Liver (tissue), 9 donors: ENCODE measurements around the gene MUC6. TPM values are rescaled to one million over a fixed set of nuclear protein-coding genes. Genes with fewer than 3 reads are reported as not detected.

Source experiments
- DNase-seq: peaks from one replicate; pipeline ENCODE4 v3.0.0-alpha.2; 2017; ENCODE audit warnings: low spot score
- H3K27ac ChIP-seq, 2 donors: one replicate each; pipeline ENCODE4 v1.7.0; 2013; ENCODE audit warnings: inconsistent platforms in 2 of 2, low read length in 2 of 2, control low read depth in 1 of 2, low read depth in 1 of 2, mild to moderate bottlenecking in 1 of 2
- H3K27me3 ChIP-seq, 4 donors: one replicate each; pipeline versions ENCODE4 v1.6.1 to v1.7.0; 2013; ENCODE audit warnings: low read length in 3 of 4, inconsistent platforms in 1 of 4, mild to moderate bottlenecking in 1 of 4, moderate library complexity in 1 of 4; ENCODE audit not compliant: control insufficient read depth in 4 of 4, insufficient read depth in 4 of 4
- H3K36me3 ChIP-seq, 4 donors: one replicate each; pipeline versions ENCODE4 v1.6.1 to v1.7.0; 2013; ENCODE audit warnings: low read length in 3 of 4, mild to moderate bottlenecking in 3 of 4, low read depth in 1 of 4, moderate library complexity in 1 of 4; ENCODE audit not compliant: control insufficient read depth in 4 of 4, insufficient read depth in 3 of 4
- H3K4me1 ChIP-seq, 4 donors: one replicate each; pipeline versions ENCODE4 v1.6.1 to v1.7.0; 2013; ENCODE audit warnings: low read length in 3 of 4, mild to moderate bottlenecking in 3 of 4, moderate library complexity in 1 of 4; ENCODE audit not compliant: control insufficient read depth in 4 of 4, insufficient read depth in 4 of 4
- H3K4me3 ChIP-seq, 3 donors: one replicate each; pipeline versions ENCODE4 v1.6.1 to v1.7.0; 2013; ENCODE audit warnings: low read length in 3 of 3, control low read depth in 1 of 3, low read depth in 1 of 3, mild to moderate bottlenecking in 1 of 3
- H3K9ac ChIP-seq, 2 donors: one replicate each; pipeline ENCODE4 v1.7.0; 2013; ENCODE audit warnings: low read length in 2 of 2, mild to moderate bottlenecking in 2 of 2, moderate library complexity in 2 of 2, control low read depth in 1 of 2, low read depth in 1 of 2
- H3K9me3 ChIP-seq, 4 donors: one replicate each; pipeline versions ENCODE4 v1.6.1 to v1.7.0; 2013; ENCODE audit warnings: low read length in 3 of 4; ENCODE audit not compliant: control insufficient read depth in 4 of 4
- EGR1 ChIP-seq, 2 donors: IDR thresholded peaks; 2 replicates each; pipeline ENCODE4 v1.6.1; 2016 to 2018; ENCODE audit warnings: antibody characterized with exemption in 2 of 2, low read depth in 2 of 2
- FOXA1 ChIP-seq: IDR thresholded peaks from 2 replicates; pipeline ENCODE4 v1.6.1; 2016; ENCODE audit warnings: antibody characterized with exemption
- GABPA ChIP-seq, 2 donors: IDR thresholded peaks in 1 of 2; conservative IDR thresholded peaks in 1 of 2; 2 replicates each; pipeline ENCODE4 v1.6.1; 2016; ENCODE audit warnings: antibody characterized with exemption in 2 of 2, mild to moderate bottlenecking in 1 of 2, moderate library complexity in 1 of 2
- HNF4A ChIP-seq, 2 donors: conservative IDR thresholded peaks; 2 replicates each; pipeline ENCODE4 v1.6.1; 2016; ENCODE audit warnings: antibody characterized with exemption in 2 of 2, mild to moderate bottlenecking in 2 of 2
- HNF4G ChIP-seq: IDR thresholded peaks from 2 replicates; pipeline ENCODE4 v1.6.1; 2016; ENCODE audit warnings: antibody characterized with exemption
- JUND ChIP-seq, 2 donors: IDR thresholded peaks; 2 replicates each; pipeline ENCODE4 v1.6.1; 2016; ENCODE audit warnings: antibody characterized with exemption in 2 of 2
- NR2F2 ChIP-seq: IDR thresholded peaks from 2 replicates; pipeline ENCODE4 v1.6.1; 2016; ENCODE audit warnings: antibody characterized with exemption
- RAD21 ChIP-seq, 2 donors: IDR thresholded peaks; 2 replicates each; pipeline ENCODE4 v1.6.1; 2016; ENCODE audit warnings: antibody characterized with exemption in 2 of 2, mild to moderate bottlenecking in 2 of 2
- RXRA ChIP-seq, 2 donors: IDR thresholded peaks; 2 replicates each; pipeline ENCODE4 v1.6.1; 2017 to 2018; ENCODE audit warnings: antibody characterized with exemption in 2 of 2, mild to moderate bottlenecking in 1 of 2
- SP1 ChIP-seq: IDR thresholded peaks from 2 replicates; pipeline ENCODE4 v1.6.1; 2018; ENCODE audit warnings: antibody characterized with exemption, mild to moderate bottlenecking
- TAF1 ChIP-seq: conservative IDR thresholded peaks from 2 replicates; pipeline ENCODE4 v1.6.1; 2016; ENCODE audit warnings: antibody characterized with exemption, mild to moderate bottlenecking
- YY1 ChIP-seq: IDR thresholded peaks from 2 replicates; pipeline ENCODE4 v1.6.1; 2016; ENCODE audit warnings: antibody characterized with exemption, mild to moderate bottlenecking
- WGBS: extraction: QIAGEN DNeasy Blood & Tissue Kit; methylation state at CpG from one replicate; pipeline ENCODE4 v1.1.7; 2013; 5-methylcytosine and 5-hydroxymethylcytosine counted together
- polyA plus RNA-seq, 2 donors: library from polyadenylated mRNA; stranded (reverse) in 1 of 2; unstranded in 1 of 2; fragments of 200-250 nt in 1 of 2; fragments of >200 nt in 1 of 2; fragmentation: Nextera tagmentation in 1 of 2; extraction: Ambion mirVana in 1 of 2; gene quantifications; one replicate each; pipeline versions ENCODE4 v1.2.1 to v1.2.3, GENCODE V29; 2013 to 2015
- total RNA-seq, 2 donors: library from RNA; depleted of rRNA; stranded (reverse); fragments of >200 nt; gene quantifications; one replicate each; pipeline ENCODE4 v1.2.3, GENCODE V29; 2014
- TF ChIP-seq, protein P1 (sequence below): fragments of 150-350 bp; IDR thresholded peaks from 2 replicates; pipeline ENCODE4 v1.5.1; 2017; ENCODE audit warnings: improper control_type of control experiment, low read depth, low read length; ENCODE audit not compliant: missing input control
- TF ChIP-seq, protein P2 (sequence below): IDR thresholded peaks from 2 replicates; pipeline ENCODE4 v1.6.1; 2016; ENCODE audit warnings: antibody characterized with exemption
- TF ChIP-seq, protein P3 (sequence below): IDR thresholded peaks from 2 replicates; pipeline ENCODE4 v1.6.1; 2016; ENCODE audit warnings: antibody characterized with exemption, mild to moderate bottlenecking
- TF ChIP-seq, protein P4 (sequence below): IDR thresholded peaks from 2 replicates; pipeline ENCODE4 v1.6.1; 2016; ENCODE audit warnings: antibody characterized with exemption
- donor health status: healthy.
- donor health status: healthy.
- donor health status: healthy.
- donor health status: healthy.
- donor health status: healthy.

MUC6 gene
- total and polyA plus RNA-seq, 4 donors: 0.05 to 0.54 (median 0.18) TPM

DNA sequence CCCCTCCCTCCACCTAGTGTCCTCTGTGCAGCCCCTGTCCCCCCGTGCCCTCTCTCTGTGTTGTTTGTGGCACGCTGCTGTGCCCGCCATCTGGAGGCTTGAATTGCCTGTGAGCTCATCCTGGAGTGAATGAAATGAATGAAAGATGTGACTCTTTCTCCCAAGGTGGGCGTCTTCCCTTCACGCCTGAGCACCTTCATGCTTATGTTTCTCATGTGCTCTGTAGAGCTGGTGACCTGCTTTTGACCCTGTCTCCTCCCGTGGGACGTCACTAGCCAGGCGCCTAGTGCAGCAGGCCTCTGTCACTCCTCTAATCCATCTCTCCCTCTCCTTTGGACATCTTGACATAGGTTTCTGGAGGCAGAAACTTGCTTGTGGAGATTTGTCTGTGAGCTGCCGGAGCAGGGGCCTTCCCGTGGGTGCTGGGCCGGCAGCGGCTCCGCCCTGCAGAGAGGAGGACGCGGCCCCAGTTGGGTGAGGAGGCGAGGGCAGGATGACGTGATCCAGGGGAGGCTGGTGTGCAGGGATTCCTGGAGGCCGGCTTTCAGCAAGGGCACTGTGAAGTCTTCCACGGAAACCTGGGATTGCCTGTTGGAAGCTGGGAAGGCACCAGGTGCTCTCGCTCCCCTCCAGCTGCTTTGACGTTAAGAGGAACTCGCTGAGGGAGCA, 40.6 kb downstream of the MUC6 start:
- Histone ChIP-seq H3K36me3 (peaks cover 12 to 52% (median 25%) of the 10 kb centered on the region in 4 donors), H3K4me3 (no peak overlapping the region), H3K27me3 (no peaks in the 10 kb centered on the region), H3K4me1 (peaks cover 3 to 6% (median 3%) of the 10 kb centered on the region in 4 donors), H3K9me3 (no peaks in the 10 kb centered on the region), H3K27ac (no peak overlapping the region), H3K9ac (no peak overlapping the region)
- TF ChIP-seq, protein P1, sequence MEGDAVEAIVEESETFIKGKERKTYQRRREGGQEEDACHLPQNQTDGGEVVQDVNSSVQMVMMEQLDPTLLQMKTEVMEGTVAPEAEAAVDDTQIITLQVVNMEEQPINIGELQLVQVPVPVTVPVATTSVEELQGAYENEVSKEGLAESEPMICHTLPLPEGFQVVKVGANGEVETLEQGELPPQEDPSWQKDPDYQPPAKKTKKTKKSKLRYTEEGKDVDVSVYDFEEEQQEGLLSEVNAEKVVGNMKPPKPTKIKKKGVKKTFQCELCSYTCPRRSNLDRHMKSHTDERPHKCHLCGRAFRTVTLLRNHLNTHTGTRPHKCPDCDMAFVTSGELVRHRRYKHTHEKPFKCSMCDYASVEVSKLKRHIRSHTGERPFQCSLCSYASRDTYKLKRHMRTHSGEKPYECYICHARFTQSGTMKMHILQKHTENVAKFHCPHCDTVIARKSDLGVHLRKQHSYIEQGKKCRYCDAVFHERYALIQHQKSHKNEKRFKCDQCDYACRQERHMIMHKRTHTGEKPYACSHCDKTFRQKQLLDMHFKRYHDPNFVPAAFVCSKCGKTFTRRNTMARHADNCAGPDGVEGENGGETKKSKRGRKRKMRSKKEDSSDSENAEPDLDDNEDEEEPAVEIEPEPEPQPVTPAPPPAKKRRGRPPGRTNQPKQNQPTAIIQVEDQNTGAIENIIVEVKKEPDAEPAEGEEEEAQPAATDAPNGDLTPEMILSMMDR: no peak
- TF ChIP-seq SP1: no peak
- TF ChIP-seq RAD21 (IDR thresholded peaks at IDR 0.05): no peak
- TF ChIP-seq HNF4G: no peak
- TF ChIP-seq TAF1: no peak
- TF ChIP-seq FOXA1: no peak
- TF ChIP-seq JUND (IDR thresholded peaks at IDR 0.05): no peak
- TF ChIP-seq, protein P2, sequence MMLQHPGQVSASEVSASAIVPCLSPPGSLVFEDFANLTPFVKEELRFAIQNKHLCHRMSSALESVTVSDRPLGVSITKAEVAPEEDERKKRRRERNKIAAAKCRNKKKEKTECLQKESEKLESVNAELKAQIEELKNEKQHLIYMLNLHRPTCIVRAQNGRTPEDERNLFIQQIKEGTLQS: no peak
- TF ChIP-seq GABPA (IDR thresholded peaks at IDR 0.05 in 1 of 2, conservative IDR thresholded peaks at IDR 0.05 in 1 of 2): no peak
- TF ChIP-seq HNF4A (conservative IDR thresholded peaks at IDR 0.05): no peak
- no peak for TF ChIP-seq YY1
- TF ChIP-seq, protein P3, sequence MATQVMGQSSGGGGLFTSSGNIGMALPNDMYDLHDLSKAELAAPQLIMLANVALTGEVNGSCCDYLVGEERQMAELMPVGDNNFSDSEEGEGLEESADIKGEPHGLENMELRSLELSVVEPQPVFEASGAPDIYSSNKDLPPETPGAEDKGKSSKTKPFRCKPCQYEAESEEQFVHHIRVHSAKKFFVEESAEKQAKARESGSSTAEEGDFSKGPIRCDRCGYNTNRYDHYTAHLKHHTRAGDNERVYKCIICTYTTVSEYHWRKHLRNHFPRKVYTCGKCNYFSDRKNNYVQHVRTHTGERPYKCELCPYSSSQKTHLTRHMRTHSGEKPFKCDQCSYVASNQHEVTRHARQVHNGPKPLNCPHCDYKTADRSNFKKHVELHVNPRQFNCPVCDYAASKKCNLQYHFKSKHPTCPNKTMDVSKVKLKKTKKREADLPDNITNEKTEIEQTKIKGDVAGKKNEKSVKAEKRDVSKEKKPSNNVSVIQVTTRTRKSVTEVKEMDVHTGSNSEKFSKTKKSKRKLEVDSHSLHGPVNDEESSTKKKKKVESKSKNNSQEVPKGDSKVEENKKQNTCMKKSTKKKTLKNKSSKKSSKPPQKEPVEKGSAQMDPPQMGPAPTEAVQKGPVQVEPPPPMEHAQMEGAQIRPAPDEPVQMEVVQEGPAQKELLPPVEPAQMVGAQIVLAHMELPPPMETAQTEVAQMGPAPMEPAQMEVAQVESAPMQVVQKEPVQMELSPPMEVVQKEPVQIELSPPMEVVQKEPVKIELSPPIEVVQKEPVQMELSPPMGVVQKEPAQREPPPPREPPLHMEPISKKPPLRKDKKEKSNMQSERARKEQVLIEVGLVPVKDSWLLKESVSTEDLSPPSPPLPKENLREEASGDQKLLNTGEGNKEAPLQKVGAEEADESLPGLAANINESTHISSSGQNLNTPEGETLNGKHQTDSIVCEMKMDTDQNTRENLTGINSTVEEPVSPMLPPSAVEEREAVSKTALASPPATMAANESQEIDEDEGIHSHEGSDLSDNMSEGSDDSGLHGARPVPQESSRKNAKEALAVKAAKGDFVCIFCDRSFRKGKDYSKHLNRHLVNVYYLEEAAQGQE: no peak
- TF ChIP-seq, protein P4, sequence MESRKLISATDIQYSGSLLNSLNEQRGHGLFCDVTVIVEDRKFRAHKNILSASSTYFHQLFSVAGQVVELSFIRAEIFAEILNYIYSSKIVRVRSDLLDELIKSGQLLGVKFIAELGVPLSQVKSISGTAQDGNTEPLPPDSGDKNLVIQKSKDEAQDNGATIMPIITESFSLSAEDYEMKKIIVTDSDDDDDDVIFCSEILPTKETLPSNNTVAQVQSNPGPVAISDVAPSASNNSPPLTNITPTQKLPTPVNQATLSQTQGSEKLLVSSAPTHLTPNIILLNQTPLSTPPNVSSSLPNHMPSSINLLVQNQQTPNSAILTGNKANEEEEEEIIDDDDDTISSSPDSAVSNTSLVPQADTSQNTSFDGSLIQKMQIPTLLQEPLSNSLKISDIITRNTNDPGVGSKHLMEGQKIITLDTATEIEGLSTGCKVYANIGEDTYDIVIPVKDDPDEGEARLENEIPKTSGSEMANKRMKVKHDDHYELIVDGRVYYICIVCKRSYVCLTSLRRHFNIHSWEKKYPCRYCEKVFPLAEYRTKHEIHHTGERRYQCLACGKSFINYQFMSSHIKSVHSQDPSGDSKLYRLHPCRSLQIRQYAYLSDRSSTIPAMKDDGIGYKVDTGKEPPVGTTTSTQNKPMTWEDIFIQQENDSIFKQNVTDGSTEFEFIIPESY: no peak
- WGBS: 86% methylated on average over 22 of the region's 22 CpGs
- no peak for DNase-seq

DNA sequence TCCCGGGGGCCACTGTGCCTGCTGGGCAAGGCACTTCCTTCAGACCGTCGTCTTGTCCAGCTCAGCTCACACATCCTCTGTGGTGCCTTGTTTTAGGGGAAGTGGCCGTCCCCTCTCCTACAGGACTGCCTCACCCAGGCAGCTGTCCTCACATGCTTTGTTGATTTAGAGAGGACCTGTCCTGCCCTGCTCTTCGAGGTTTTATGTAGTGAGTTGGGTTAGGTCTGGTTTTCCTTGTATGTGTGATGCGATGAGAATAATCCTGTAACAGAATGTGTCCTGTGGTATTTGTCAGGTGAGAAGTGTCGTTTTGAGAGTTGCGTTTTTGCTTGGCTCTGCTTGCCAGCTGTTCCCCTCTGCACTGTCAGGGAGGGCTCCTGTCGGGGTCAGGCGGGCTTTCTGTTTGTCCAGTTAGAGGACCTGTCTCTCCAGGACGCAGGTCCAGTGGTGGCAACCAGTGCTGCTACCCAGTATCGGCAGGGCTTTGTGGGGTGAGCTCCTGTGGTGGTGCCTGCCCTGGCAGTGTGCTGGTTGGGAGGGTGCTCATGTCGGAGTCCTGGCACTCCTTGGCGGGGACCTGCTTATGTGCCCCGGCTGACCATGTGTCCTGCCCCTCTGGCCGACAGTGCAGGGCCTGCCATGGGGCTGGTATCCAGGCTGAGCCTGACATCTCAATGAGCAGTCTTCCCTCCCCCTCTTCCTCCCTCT, 41.3 kb downstream of the MUC6 start:
- Histone ChIP-seq H3K27me3 (no peaks in the 10 kb centered on the region), H3K4me3 (no peak overlapping the region), H3K27ac (no peak overlapping the region), H3K9me3 (no peaks in the 10 kb centered on the region), H3K4me1 (peaks cover 3 to 6% (median 3%) of the 10 kb centered on the region in 4 donors), H3K36me3 (peaks cover 12 to 49% (median 20%) of the 10 kb centered on the region in 4 donors), H3K9ac (no peak overlapping the region)
- 82% methylated on average over 16 of the region's 16 CpGs for WGBS
- no peak for DNase-seq
- TF ChIP-seq, protein P3: no peak
- TF ChIP-seq FOXA1 (no peak), EGR1 (IDR thresholded peaks at IDR 0.05; ENCODE audit: low read depth in 2 of 2) (no peak), RXRA (IDR thresholded peaks at IDR 0.05) (no peak), HNF4A (conservative IDR thresholded peaks at IDR 0.05) (no peak), GABPA (IDR thresholded peaks at IDR 0.05 in 1 of 2, conservative IDR thresholded peaks at IDR 0.05 in 1 of 2) (no peak), NR2F2 (no peak)
- TF ChIP-seq, protein P4: no peak
- TF ChIP-seq, protein P2: no peak
